ENCODE results near the gene BCAS4.
A peak's percentile ranks its signal among the peaks of the same experiment; 100 is the strongest.

BCAS4 gene

GRCh38 chr20:50844430-50845100, 49.7 kb downstream of the BCAS4 start:
- H3K27me3 ChIP-seq (ENCODE audit: control insufficient read depth in 1 of 2, insufficient read depth in 2 of 2, low read length in 2 of 2): no peaks in the 10 kb centered on the region

GRCh38 chr20:50845566-50846215, 50.8 kb downstream of the BCAS4 start:
- H3K9me3 ChIP-seq (ENCODE audit: control insufficient read depth in 2 of 2, low read length in 2 of 2): no peaks in the 10 kb centered on the region
- H3K27me3 ChIP-seq (ENCODE audit: control insufficient read depth in 1 of 2, insufficient read depth in 2 of 2, low read length in 2 of 2): no peaks in the 10 kb centered on the region
- H3K4me3 ChIP-seq (ENCODE audit: low read length in 2 of 2): no peak overlapping the region
- H3K27ac ChIP-seq (ENCODE audit: low read length): no peak overlapping the region
- H3K36me3 ChIP-seq (ENCODE audit: control insufficient read depth in 2 of 2, insufficient read depth in 2 of 2, low read length in 2 of 2): peaks cover 0 to 2% of the 10 kb centered on the region in 2 donors
- H3K9ac ChIP-seq (ENCODE audit: low read length in 2 of 2): no peak overlapping the region
- H3K4me1 ChIP-seq (ENCODE audit: control insufficient read depth, insufficient read depth, low read length): peaks cover 14% of the 10 kb centered on the region

More at GRCh38 chr20:50844430-50845100, 49.7 kb downstream of the BCAS4 start:
- Histone ChIP-seq H3K4me1 (ENCODE audit: control insufficient read depth, insufficient read depth, low read length) (peaks cover 14% of the 10 kb centered on the region), H3K36me3 (ENCODE audit: control insufficient read depth in 2 of 2, insufficient read depth in 2 of 2, low read length in 2 of 2) (peaks cover 0 to 2% of the 10 kb centered on the region in 2 donors), H3K4me3 (ENCODE audit: low read length in 2 of 2) (no peak overlapping the region), H3K9ac (ENCODE audit: low read length in 2 of 2) (no peak overlapping the region), H3K27ac (ENCODE audit: low read length) (no peak overlapping the region), H3K9me3 (ENCODE audit: control insufficient read depth in 2 of 2, low read length in 2 of 2) (no peaks in the 10 kb centered on the region)

GRCh38 chr20:50848341-50848808, 53.5 kb downstream of the BCAS4 start:
- Histone ChIP-seq H3K4me3 (ENCODE audit: low read length in 2 of 2) (peak overlapping the region in 1 of 2 donors; percentile 55), H3K9me3 (ENCODE audit: control insufficient read depth in 2 of 2, low read length in 2 of 2) (no peaks in the 10 kb centered on the region), H3K27me3 (ENCODE audit: control insufficient read depth in 1 of 2, insufficient read depth in 2 of 2, low read length in 2 of 2) (no peaks in the 10 kb centered on the region), H3K36me3 (ENCODE audit: control insufficient read depth in 2 of 2, insufficient read depth in 2 of 2, low read length in 2 of 2) (no peaks in the 10 kb centered on the region), H3K27ac (ENCODE audit: low read length) (peak overlapping the region; percentile 53), H3K9ac (ENCODE audit: low read length in 2 of 2) (no peak overlapping the region), H3K4me1 (ENCODE audit: control insufficient read depth, insufficient read depth, low read length) (peaks cover 14% of the 10 kb centered on the region)

- H3K27ac ChIP-seq (ENCODE audit: low read length): peak overlapping the region; percentile 53
- H3K9ac ChIP-seq (ENCODE audit: low read length in 2 of 2): no peak overlapping the region
- H3K27me3 ChIP-seq (ENCODE audit: control insufficient read depth in 1 of 2, insufficient read depth in 2 of 2, low read length in 2 of 2): no peaks in the 10 kb centered on the region
- no peaks in the 10 kb centered on the region for H3K36me3 ChIP-seq (ENCODE audit: control insufficient read depth in 2 of 2, insufficient read depth in 2 of 2, low read length in 2 of 2)
- H3K9me3 ChIP-seq (ENCODE audit: control insufficient read depth in 2 of 2, low read length in 2 of 2): no peaks in the 10 kb centered on the region
- peak overlapping the region; percentile 28 to 55 for H3K4me3 ChIP-seq (ENCODE audit: low read length in 2 of 2)
- peaks cover 14% of the 10 kb centered on the region for H3K4me1 ChIP-seq (ENCODE audit: control insufficient read depth, insufficient read depth, low read length)
Measured at GRCh38 chr20:50848846-50849673, 54.2 kb downstream of the BCAS4 start.

GRCh38 chr20:50850721-50851286, 55.9 kb downstream of the BCAS4 start:
- Histone ChIP-seq H3K27ac (ENCODE audit: low read length) (no peak overlapping the region), H3K9ac (ENCODE audit: low read length in 2 of 2) (no peak overlapping the region), H3K27me3 (ENCODE audit: control insufficient read depth in 1 of 2, insufficient read depth in 2 of 2, low read length in 2 of 2) (no peaks in the 10 kb centered on the region), H3K36me3 (ENCODE audit: control insufficient read depth in 2 of 2, insufficient read depth in 2 of 2, low read length in 2 of 2) (no peaks in the 10 kb centered on the region), H3K4me3 (ENCODE audit: low read length in 2 of 2) (no peak overlapping the region), H3K4me1 (ENCODE audit: control insufficient read depth, insufficient read depth, low read length) (peaks cover 14% of the 10 kb centered on the region), H3K9me3 (ENCODE audit: control insufficient read depth in 2 of 2, low read length in 2 of 2) (no peaks in the 10 kb centered on the region)

- Histone ChIP-seq H3K9me3 (ENCODE audit: control insufficient read depth in 2 of 2, low read length in 2 of 2) (no peaks in the 10 kb centered on the region), H3K27me3 (ENCODE audit: control insufficient read depth in 1 of 2, insufficient read depth in 2 of 2, low read length in 2 of 2) (no peaks in the 10 kb centered on the region), H3K36me3 (ENCODE audit: control insufficient read depth in 2 of 2, insufficient read depth in 2 of 2, low read length in 2 of 2) (no peaks in the 10 kb centered on the region), H3K9ac (ENCODE audit: low read length in 2 of 2) (no peak overlapping the region), H3K4me3 (ENCODE audit: low read length in 2 of 2) (no peak overlapping the region), H3K27ac (ENCODE audit: low read length) (no peak overlapping the region), H3K4me1 (ENCODE audit: control insufficient read depth, insufficient read depth, low read length) (peaks cover 14% of the 10 kb centered on the region)
Measured at GRCh38 chr20:50852085-50852484, 57.2 kb downstream of the BCAS4 start.

GRCh38 chr20:50854506-50855249, 59.8 kb downstream of the BCAS4 start:
- H3K27me3 ChIP-seq (ENCODE audit: control insufficient read depth in 1 of 2, insufficient read depth in 2 of 2, low read length in 2 of 2): no peaks in the 10 kb centered on the region
- H3K9me3 ChIP-seq (ENCODE audit: control insufficient read depth in 2 of 2, low read length in 2 of 2): no peaks in the 10 kb centered on the region
- H3K27ac ChIP-seq (ENCODE audit: low read length): no peak overlapping the region
- H3K4me1 ChIP-seq (ENCODE audit: control insufficient read depth, insufficient read depth, low read length): no peaks in the 10 kb centered on the region
- H3K36me3 ChIP-seq (ENCODE audit: control insufficient read depth in 2 of 2, insufficient read depth in 2 of 2, low read length in 2 of 2): no peaks in the 10 kb centered on the region
- no peak overlapping the region for H3K4me3 ChIP-seq (ENCODE audit: low read length in 2 of 2)
- no peak overlapping the region for H3K9ac ChIP-seq (ENCODE audit: low read length in 2 of 2)

- Histone ChIP-seq H3K9ac (ENCODE audit: low read length in 2 of 2) (no peak overlapping the region), H3K27ac (ENCODE audit: low read length) (no peak overlapping the region), H3K36me3 (ENCODE audit: control insufficient read depth in 2 of 2, insufficient read depth in 2 of 2, low read length in 2 of 2) (no peaks in the 10 kb centered on the region), H3K4me3 (ENCODE audit: low read length in 2 of 2) (no peak overlapping the region), H3K9me3 (ENCODE audit: control insufficient read depth in 2 of 2, low read length in 2 of 2) (no peaks in the 10 kb centered on the region), H3K27me3 (ENCODE audit: control insufficient read depth in 1 of 2, insufficient read depth in 2 of 2, low read length in 2 of 2) (no peaks in the 10 kb centered on the region), H3K4me1 (ENCODE audit: control insufficient read depth, insufficient read depth, low read length) (no peaks in the 10 kb centered on the region)
Measured at GRCh38 chr20:50855498-50856474, 60.9 kb downstream of the BCAS4 start.

- no peaks in the 10 kb centered on the region for H3K9me3 ChIP-seq (ENCODE audit: control insufficient read depth in 2 of 2, low read length in 2 of 2)
- no peak overlapping the region for H3K9ac ChIP-seq (ENCODE audit: low read length in 2 of 2)
- no peaks in the 10 kb centered on the region for H3K27me3 ChIP-seq (ENCODE audit: control insufficient read depth in 1 of 2, insufficient read depth in 2 of 2, low read length in 2 of 2)
- no peaks in the 10 kb centered on the region for H3K36me3 ChIP-seq (ENCODE audit: control insufficient read depth in 2 of 2, insufficient read depth in 2 of 2, low read length in 2 of 2)
- H3K4me1 ChIP-seq (ENCODE audit: control insufficient read depth, insufficient read depth, low read length): no peaks in the 10 kb centered on the region
- no peak overlapping the region for H3K4me3 ChIP-seq (ENCODE audit: low read length in 2 of 2)
- H3K27ac ChIP-seq (ENCODE audit: low read length): no peak overlapping the region
Measured at GRCh38 chr20:50856475-50857041, 61.7 kb downstream of the BCAS4 start.
